ENCODE results near the gene SORL1-AS1.

Gene SORL1-AS1

GRCh38 chr11:121437686-121438078, 15.1 kb downstream of the SORL1-AS1 start:
- FAIRE-seq = peak; percentile 88
- no peak for DNase-seq (ENCODE audit: insufficient read length, low spot score)
- no peak for TF ChIP-seq PAX5 (IDR thresholded peaks at IDR 0.05; ENCODE audit: insufficient read depth, low read length, severe bottlenecking)
- 0 out of 2 replicates have a peak, but pooled peaks have one; percentile 27 for TF ChIP-seq SPI1 (IDR thresholded peaks at IDR 0.05; ENCODE audit: low read depth, low read length)
- no peak for TF ChIP-seq POU2F2 (IDR thresholded peaks at IDR 0.05; ENCODE audit: low read depth, low read length)
- TF ChIP-seq TAF1 (IDR thresholded peaks at IDR 0.05; ENCODE audit: low read depth, low read length) = no peak

GRCh38 chr11:121437018-121437685, 15.6 kb downstream of the SORL1-AS1 start:
- FAIRE-seq = peak; percentile 85
- TF ChIP-seq PAX5 (IDR thresholded peaks at IDR 0.05; ENCODE audit: insufficient read depth, low read length, severe bottlenecking) (no peak), TAF1 (IDR thresholded peaks at IDR 0.05; ENCODE audit: low read depth, low read length) (no peak), POLR2AphosphoS5 (IDR thresholded peaks at IDR 0.05; ENCODE audit: low read depth, low read length) (no peak), POLR2A (IDR thresholded peaks at IDR 0.05; ENCODE audit: low read depth, low read length) (no peak), POU2F2 (IDR thresholded peaks at IDR 0.05; ENCODE audit: low read depth, low read length) (no peak), SPI1 (IDR thresholded peaks at IDR 0.05; ENCODE audit: low read depth, low read length) (no peak)
- DNase-seq (ENCODE audit: insufficient read length, low spot score) = no peak

GRCh38 chr11:121435551-121436511, 16.9 kb downstream of the SORL1-AS1 start:
- FAIRE-seq (peak; percentile 54), DNase-seq (ENCODE audit: insufficient read length, low spot score) (no peak)
- TF ChIP-seq PAX5 (IDR thresholded peaks at IDR 0.05; ENCODE audit: insufficient read depth, low read length, severe bottlenecking) (no peak), POLR2A (IDR thresholded peaks at IDR 0.05; ENCODE audit: low read depth, low read length) (no peak), SPI1 (IDR thresholded peaks at IDR 0.05; ENCODE audit: low read depth, low read length) (no peak), POLR2AphosphoS5 (IDR thresholded peaks at IDR 0.05; ENCODE audit: low read depth, low read length) (no peak)

GRCh38 chr11:121435132-121435531, 17.6 kb downstream of the SORL1-AS1 start:
- TF ChIP-seq POU2F2 (IDR thresholded peaks at IDR 0.05; ENCODE audit: low read depth, low read length) (no peak), TAF1 (IDR thresholded peaks at IDR 0.05; ENCODE audit: low read depth, low read length) (no peak), POLR2AphosphoS5 (IDR thresholded peaks at IDR 0.05; ENCODE audit: low read depth, low read length) (no peak), PAX5 (IDR thresholded peaks at IDR 0.05; ENCODE audit: insufficient read depth, low read length, severe bottlenecking) (no peak), POLR2A (IDR thresholded peaks at IDR 0.05; ENCODE audit: low read depth, low read length) (no peak), SPI1 (IDR thresholded peaks at IDR 0.05; ENCODE audit: low read depth, low read length) (no peak)
- DNase-seq (ENCODE audit: insufficient read length, low spot score) (no peak), FAIRE-seq (no peak)

- DNase-seq (ENCODE audit: insufficient read length, low spot score) (no peak), FAIRE-seq (peak; percentile 72)
- TF ChIP-seq POU2F2 (IDR thresholded peaks at IDR 0.05; ENCODE audit: low read depth, low read length) = no peak
- no peak for TF ChIP-seq SPI1 (IDR thresholded peaks at IDR 0.05; ENCODE audit: low read depth, low read length)
Measured at GRCh38 chr11:121431820-121432526, 20.8 kb downstream of the SORL1-AS1 start.

GRCh38 chr11:121429556-121429955, 23.2 kb downstream of the SORL1-AS1 start:
- FAIRE-seq (no peak), DNase-seq (ENCODE audit: insufficient read length, low spot score) (no peak)
- TF ChIP-seq TAF1 (IDR thresholded peaks at IDR 0.05; ENCODE audit: low read depth, low read length) (no peak), PAX5 (IDR thresholded peaks at IDR 0.05; ENCODE audit: insufficient read depth, low read length, severe bottlenecking) (no peak), POU2F2 (IDR thresholded peaks at IDR 0.05; ENCODE audit: low read depth, low read length) (no peak), POLR2A (IDR thresholded peaks at IDR 0.05; ENCODE audit: low read depth, low read length) (no peak), POLR2AphosphoS5 (IDR thresholded peaks at IDR 0.05; ENCODE audit: low read depth, low read length) (no peak), SPI1 (IDR thresholded peaks at IDR 0.05; ENCODE audit: low read depth, low read length) (no peak)

GRCh38 chr11:121427400-121427744, 25.4 kb downstream of the SORL1-AS1 start:
- TF ChIP-seq SPI1 (IDR thresholded peaks at IDR 0.05; ENCODE audit: low read depth, low read length) = no peak
- no peak for TF ChIP-seq POLR2A (IDR thresholded peaks at IDR 0.05; ENCODE audit: low read depth, low read length)
- no peak for TF ChIP-seq TAF1 (IDR thresholded peaks at IDR 0.05; ENCODE audit: low read depth, low read length)
- no peak for TF ChIP-seq POU2F2 (IDR thresholded peaks at IDR 0.05; ENCODE audit: low read depth, low read length)
- TF ChIP-seq PAX5 (IDR thresholded peaks at IDR 0.05; ENCODE audit: insufficient read depth, low read length, severe bottlenecking) = no peak
- no peak for TF ChIP-seq POLR2AphosphoS5 (IDR thresholded peaks at IDR 0.05; ENCODE audit: low read depth, low read length)
- DNase-seq (ENCODE audit: insufficient read length, low spot score) = no peak
- FAIRE-seq = no peak

- peak; percentile 81 for FAIRE-seq
- no peak for TF ChIP-seq TAF1 (IDR thresholded peaks at IDR 0.05; ENCODE audit: low read depth, low read length)
- DNase-seq (ENCODE audit: insufficient read length, low spot score) = no peak
Measured at GRCh38 chr11:121426476-121427399, 26.0 kb downstream of the SORL1-AS1 start.

- TF ChIP-seq POLR2AphosphoS5 (IDR thresholded peaks at IDR 0.05; ENCODE audit: low read depth, low read length) (no peak), POLR2A (IDR thresholded peaks at IDR 0.05; ENCODE audit: low read depth, low read length) (no peak), TAF1 (IDR thresholded peaks at IDR 0.05; ENCODE audit: low read depth, low read length) (no peak), POU2F2 (IDR thresholded peaks at IDR 0.05; ENCODE audit: low read depth, low read length) (no peak), PAX5 (IDR thresholded peaks at IDR 0.05; ENCODE audit: insufficient read depth, low read length, severe bottlenecking) (no peak), SPI1 (IDR thresholded peaks at IDR 0.05; ENCODE audit: low read depth, low read length) (no peak)
- FAIRE-seq = no peak
- no peak for DNase-seq (ENCODE audit: insufficient read length, low spot score)
Measured at GRCh38 chr11:121425828-121426227, 26.9 kb downstream of the SORL1-AS1 start.

All from GM12891 (cell line).